ENCODE results near the gene NFIC. TPM values are rescaled to one million over a fixed set of nuclear protein-coding genes. Genes with fewer than 3 reads are reported as not detected.

NFIC gene
- total and polyA plus RNA-seq, 10 of the 15 experiments (the other 5 are each of a cell fraction or from before 2014, with no cell fraction given): 0.71 to 53.5 (median 10.2) TPM

- peak overlapping the region; percentile 64 for H2AFZ ChIP-seq (ENCODE audit: control insufficient read depth, low read depth, low read length)
- TF ChIP-seq USF2 (IDR thresholded peaks at IDR 0.05; ENCODE audit: borderline replicate concordance, low read depth, low read length): no peak
- TF ChIP-seq KLF5 (IDR thresholded peaks at IDR 0.05; ENCODE audit: partially characterized antibody): no peak
- no peak for TF ChIP-seq ZBED1 (IDR thresholded peaks at IDR 0.05; ENCODE audit: borderline replicate concordance)
- no peak for TF ChIP-seq ESRRA (IDR thresholded peaks at IDR 0.05; ENCODE audit: low read length)
- TF ChIP-seq YBX1 (IDR thresholded peaks at IDR 0.05): no peak
- peak; percentile 8 for TF ChIP-seq MEF2B (IDR thresholded peaks at IDR 0.05; ENCODE audit: partially characterized antibody, poor library complexity, severe bottlenecking)
- no peak for TF ChIP-seq JUNB (IDR thresholded peaks at IDR 0.05)
- no peak for TF ChIP-seq YY1 (IDR thresholded peaks at IDR 0.05; ENCODE audit: low read depth, low read length)
- no peak for TF ChIP-seq NR2C1 (IDR thresholded peaks at IDR 0.05)
- no peak for TF ChIP-seq CBX5 (IDR thresholded peaks at IDR 0.05; ENCODE audit: low read depth)
- TF ChIP-seq EGR1 (IDR thresholded peaks at IDR 0.05; ENCODE audit: borderline replicate concordance in 1 of 2, low read depth in 2 of 2, low read length in 2 of 2): 0 out of 3 replicates have a peak, but pooled peaks of 1 of the 2 experiments have one; percentile 26
- no peak for TF ChIP-seq SIN3A (IDR thresholded peaks at IDR 0.05; ENCODE audit: low read depth, low read length)
- no peak for TF ChIP-seq RFX5 (IDR thresholded peaks at IDR 0.05; ENCODE audit: low read depth, low read length)
- TF ChIP-seq MEF2A (IDR thresholded peaks at IDR 0.05; ENCODE audit: insufficient read depth, low read depth, low read length): no peak
- no peak for TF ChIP-seq EZH2 (IDR thresholded peaks at IDR 0.05; ENCODE audit: borderline replicate concordance, control insufficient read depth, low read depth, low read length)
- no peak for TF ChIP-seq RBBP5 (conservative IDR thresholded peaks at IDR 0.05)
- no peak for TF ChIP-seq CEBPB (IDR thresholded peaks at IDR 0.05; ENCODE audit: borderline replicate concordance in 1 of 2, low read depth in 2 of 2, low read length in 2 of 2)
- no peak for TF ChIP-seq SMAD5 (IDR thresholded peaks at IDR 0.05; ENCODE audit: low read depth)
- TF ChIP-seq IKZF2 (IDR thresholded peaks at IDR 0.05): 0 out of 4 replicates have a peak, but pooled peaks of 1 of the 2 experiments have one; percentile 18
- TF ChIP-seq MAX (IDR thresholded peaks at IDR 0.05; ENCODE audit: low read depth, low read length): no peak
- TF ChIP-seq BHLHE40 (IDR thresholded peaks at IDR 0.05; ENCODE audit: borderline replicate concordance in 1 of 2, low read depth in 2 of 2, low read length in 1 of 2): peak in 1 of 2 experiments; percentile 40; a peak in 1 of 4 replicates
- TF ChIP-seq ASH2L (IDR thresholded peaks at IDR 0.05; ENCODE audit: borderline replicate concordance, low read depth): no peak
These were observed 4.8 kb upstream of the NFIC start for GRCh38 chr19:3361384-3362216.

More at GRCh38 chr19:3361384-3362216, 4.8 kb upstream of the NFIC start:
- Histone ChIP-seq H3K9ac (ENCODE audit: control insufficient read depth, insufficient read depth, low read length) (no peak overlapping the region; the same call in 1 of the 2 replicates), H3K4me3 (peak overlapping the region; percentile 86; the same call in 1 of the 2 replicates), H3K79me2 (ENCODE audit: control insufficient read depth, insufficient read depth, low read length) (peaks cover 40% of the 10 kb centered on the region), H3K4me1 (ENCODE audit: control insufficient read depth, insufficient read depth, low read length) (peaks cover 28% of the 10 kb centered on the region), H3K36me3 (ENCODE audit: control insufficient read depth in 2 of 2, insufficient read depth in 2 of 2, low read length in 1 of 2) (no peaks in the 10 kb centered on the region), H3K27me3 (replicated peaks in 1 of 2; ENCODE audit: control insufficient read depth in 2 of 2, insufficient read depth in 2 of 2, low read length in 1 of 2) (no peaks in the 10 kb centered on the region), H3K4me2 (ENCODE audit: control insufficient read depth, insufficient read depth) (peak overlapping the region; percentile 99), H3K9me3 (replicated peaks; ENCODE audit: control insufficient read depth, insufficient read depth, low read length) (no peaks in the 10 kb centered on the region), H4K20me1 (ENCODE audit: control insufficient read depth, insufficient read depth) (no peaks in the 10 kb centered on the region), H3K27ac (ENCODE audit: control insufficient read depth, insufficient read depth) (peak overlapping the region; percentile 47; the same call in 1 of the 2 replicates)
- no TSS peak for BruUV-seq (replicated peaks)
- ChIA-PET SMC1A (ENCODE audit: uncharacterized antibody, unreplicated experiment) (interaction anchor here (1.7 kb wide), 1 partner anchor 68 kb away, joined by 5 read pairs; no protein-coding TSS in a partner anchor), RAD21 (ENCODE audit: unreplicated experiment) (interaction anchor here (1.0 kb wide), 1 partner anchor 67 kb away, joined by 3 read pairs; no protein-coding TSS in a partner anchor), POLR2A (interaction anchor here (0.5 to 0.6 kb wide), 2 partner anchors 327 to 1268 kb away, joined by 4 to 5 read pairs; no protein-coding TSS in a partner anchor), CTCF (interaction anchor here (1.0 kb wide), 1 partner anchor 68 kb away, joined by 4 read pairs; no protein-coding TSS in a partner anchor)
- intact Hi-C loops (cut with micrococcal nuclease; ENCODE audit: unreplicated experiment) (no loop called here), in situ Hi-C loops (cut with MboI) (loop anchor here (25.0 kb wide), 1 partner anchor 1499 kb away; the partner anchor contains the start of gene KLF16)
- FAIRE-seq (no peak), ATAC-seq (no peak), DNase-seq (ENCODE audit: low read depth, low spot score) (no peak)
- 56% methylated on average over 26 of the region's 27 CpGs for WGBS (ENCODE audit: insufficient coverage, insufficient replicate concordance, low lambda C conversion rate, missing lambda C conversion rate)
